Fibroblast of the aortic adventitia (primary cell): ENCODE measurements around the gene SLC66A2. TPM values are rescaled to one million over a fixed set of nuclear protein-coding genes. Genes with fewer than 3 reads are reported as not detected.

Experiments
- DNase-seq: peaks from one replicate; pipeline ENCODE4 v3.0.0-alpha.2; 2010; ENCODE audit warnings: low read depth
- H3K4me3 ChIP-seq: 2 replicates; pipeline ENCODE4 v1.5.1; 2011; ENCODE audit warnings: low read depth, mild to moderate bottlenecking, control low read depth, low read length, moderate library complexity
- CTCF ChIP-seq: IDR thresholded peaks from 2 replicates; pipeline ENCODE4 v1.5.1; 2011; ENCODE audit warnings: mild to moderate bottlenecking, low read length, control low read depth, inconsistent platforms; ENCODE audit not compliant: insufficient read depth
- total RNA-seq: library from RNA; depleted of rRNA; stranded (reverse); fragments of >200 nt; gene quantifications from 2 replicates; pipeline ENCODE4 v1.2.3, GENCODE V29; 2012; ENCODE audit warnings: low replicate concordance

Gene SLC66A2
- total RNA-seq, 1 donor = 15.6 TPM

- H3K4me3 ChIP-seq = no peak overlapping the region
- DNase-seq = no peak
- TF ChIP-seq CTCF = no peak
Observed at GRCh38 chr18:79877163-79878091, 74.0 kb downstream of the SLC66A2 start.

- DNase-seq = no peak
Observed at GRCh38 chr18:79876497-79876896, 75.0 kb downstream of the SLC66A2 start.

GRCh38 chr18:79875931-79876461, 75.5 kb downstream of the SLC66A2 start:
- H3K4me3 ChIP-seq = no peak overlapping the region
- no peak for TF ChIP-seq CTCF
- DNase-seq = no peak

More at GRCh38 chr18:79876497-79876896, 75.0 kb downstream of the SLC66A2 start:
- H3K4me3 ChIP-seq = no peak overlapping the region
- TF ChIP-seq CTCF = no peak

- no peak overlapping the region for H3K4me3 ChIP-seq
- DNase-seq = no peak
- no peak for TF ChIP-seq CTCF
Observed at GRCh38 chr18:79875531-79875919, 75.9 kb downstream of the SLC66A2 start.

GRCh38 chr18:79874553-79875530, 76.6 kb downstream of the SLC66A2 start:
- DNase-seq = no peak
- H3K4me3 ChIP-seq = no peak overlapping the region
- no peak for TF ChIP-seq CTCF

GRCh38 chr18:79873449-79874110, 77.9 kb downstream of the SLC66A2 start:
- H3K4me3 ChIP-seq = no peak overlapping the region
- TF ChIP-seq CTCF = no peak
- DNase-seq = peak; percentile 5
